COLO829 (cell line): ENCODE measurements around the gene PLEKHG3.

ENCODE experiments used
- DNase-seq: peaks from one replicate; pipeline ENCODE4 v3.0.0; 2012; ENCODE audit warnings: low spot score

PLEKHG3 gene

GRCh38 chr14:64764641-64765520, 60.7 kb downstream of the PLEKHG3 start:
- peak; percentile 61 for DNase-seq

GRCh38 chr14:64765740-64766302, 61.6 kb downstream of the PLEKHG3 start:
- DNase-seq: no peak

- no peak for DNase-seq
These were observed 62.4 kb downstream of the PLEKHG3 start for GRCh38 chr14:64766430-64767151.

GRCh38 chr14:64767215-64767964, 63.2 kb downstream of the PLEKHG3 start:
- DNase-seq: no peak

- no peak for DNase-seq
These were observed 64.3 kb downstream of the PLEKHG3 start for GRCh38 chr14:64768401-64769095.

- DNase-seq: no peak
These were observed 65.1 kb downstream of the PLEKHG3 start for GRCh38 chr14:64769096-64770020.

GRCh38 chr14:64770751-64771150, 66.5 kb downstream of the PLEKHG3 start:
- DNase-seq: no peak

GRCh38 chr14:64771161-64771560, 66.9 kb downstream of the PLEKHG3 start:
- DNase-seq: no peak

- DNase-seq: no peak
These were observed 68.2 kb downstream of the PLEKHG3 start for GRCh38 chr14:64772397-64772950.

GRCh38 chr14:64773046-64773445, 68.8 kb downstream of the PLEKHG3 start:
- no peak for DNase-seq

GRCh38 chr14:64773577-64773976, 69.4 kb downstream of the PLEKHG3 start:
- DNase-seq: no peak

GRCh38 chr14:64774272-64774671, 70.0 kb downstream of the PLEKHG3 start:
- no peak for DNase-seq

GRCh38 chr14:64775081-64775777, 71.0 kb downstream of the PLEKHG3 start:
- no peak for DNase-seq

- no peak for DNase-seq
These were observed 73.2 kb downstream of the PLEKHG3 start for GRCh38 chr14:64777461-64777860.

GRCh38 chr14:64778104-64778754, 74.0 kb downstream of the PLEKHG3 start:
- no peak for DNase-seq

- DNase-seq: no peak
These were observed 75.2 kb downstream of the PLEKHG3 start for GRCh38 chr14:64779472-64779871.

GRCh38 chr14:64782196-64782595, 78.0 kb downstream of the PLEKHG3 start:
- DNase-seq: no peak

GRCh38 chr14:64784006-64784405, 79.8 kb downstream of the PLEKHG3 start:
- no peak for DNase-seq
